Natural killer cell (primary cell): ENCODE results near the gene TBC1D22A. TPM values are rescaled to one million over a fixed set of nuclear protein-coding genes. Genes with fewer than 3 reads are reported as not detected.

Source experiments
- ATAC-seq, 3 donors: fragments of 150-1000 bp in 2 of 3; fragments of 200-7000 bp in 1 of 3; cut with Tn5 transposase; 1 replicate in 1 of 3; 2 replicates in 2 of 3; pipeline ENCODE4 v1.10.0; 2021; ENCODE audit warnings: mild to moderate bottlenecking in 2 of 3, moderate library complexity in 2 of 3
- DNase-seq, 2 donors: peaks; one replicate each; pipeline versions ENCODE4 v3.0.0 to v3.0.0-alpha.2; 2013 to 2021; ENCODE audit warnings: mixed read lengths in 1 of 2
- H3K27ac ChIP-seq: one replicate; pipeline ENCODE4 v1.5.1; 2013; ENCODE audit warnings: mild to moderate bottlenecking, low read length
- H3K27me3 ChIP-seq: one replicate; pipeline ENCODE4 v1.6.1; 2013; ENCODE audit warnings: low read length; ENCODE audit not compliant: control insufficient read depth, insufficient read depth
- H3K36me3 ChIP-seq: one replicate; pipeline ENCODE4 v1.6.1; 2013; ENCODE audit warnings: low read length; ENCODE audit not compliant: control insufficient read depth, insufficient read depth
- H3K4me1 ChIP-seq: one replicate; pipeline ENCODE4 v1.6.1; 2013; ENCODE audit warnings: low read length; ENCODE audit not compliant: control insufficient read depth, insufficient read depth
- H3K4me3 ChIP-seq: one replicate; pipeline ENCODE4 v1.5.1; 2013; ENCODE audit warnings: low read length
- H3K9me3 ChIP-seq: one replicate; pipeline ENCODE4 v1.6.1; 2013; ENCODE audit warnings: low read length; ENCODE audit not compliant: control insufficient read depth, insufficient read depth
- H3K27ac Mint-ChIP-seq, 2 donors: one replicate each; pipeline ENCODE4 v1.8.0; 2022; ENCODE audit warnings: mild to moderate bottlenecking in 2 of 2, mixed read lengths in 2 of 2, moderate library complexity in 1 of 2
- H3K27me3 Mint-ChIP-seq, 2 donors: one replicate each; pipeline ENCODE4 v1.8.0; 2022; ENCODE audit warnings: low read depth in 2 of 2, mixed read lengths in 2 of 2
- H3K36me3 Mint-ChIP-seq: one replicate; pipeline ENCODE4 v1.8.0; 2022; ENCODE audit warnings: mixed read lengths
- H3K4me1 Mint-ChIP-seq, 2 donors: one replicate each; pipeline ENCODE4 v1.8.0; 2022; ENCODE audit warnings: mixed read lengths in 2 of 2
- H3K4me3 Mint-ChIP-seq: one replicate; pipeline ENCODE4 v1.8.0; 2022; ENCODE audit warnings: mild to moderate bottlenecking, moderate library complexity, mixed read lengths
- H3K9me3 Mint-ChIP-seq, 2 donors: one replicate each; pipeline ENCODE4 v1.8.0; 2022; ENCODE audit warnings: mixed read lengths in 2 of 2
- CTCF ChIP-seq: fragments of 200-600 bp; IDR thresholded peaks from one replicate; pipeline ENCODE4 v1.8.0; 2022; ENCODE audit warnings: antibody characterized with exemption
- WGBS: methylation state at CpG from one replicate; pipeline ENCODE4 v1.1.7; 2013; ENCODE audit warnings: missing lambda C conversion rate; ENCODE audit not compliant: insufficient coverage; 5-methylcytosine and 5-hydroxymethylcytosine counted together
- intact Hi-C: fragments of 100-400 bp; cut with micrococcal nuclease; formaldehyde crosslinking; loops from one replicate; pipeline ENCODE4 v1.14.2; 2022
- total RNA-seq, 4 donors: library from RNA; stranded (reverse); fragments of 120-200 nt in 1 of 4; gene quantifications; one replicate each; pipeline versions ENCODE4 v1.2.3 to v1.2.4, GENCODE V29; 2013 to 2022

The TBC1D22A gene
- total RNA-seq, 3 donors from 2014 or later (not counting 1 experiment from before 2014, with no cell fraction given) = 47.4 to 53.7 (median 53.2) TPM

GRCh38 chr22:47050401-47051051 lies 288.1 kb downstream of the TBC1D22A start:
- 97% methylated on average over 19 of the region's 20 CpGs for WGBS
- ATAC-seq = no peak
- H3K27ac ChIP-seq = no peak overlapping the region
- Mint-ChIP-seq H3K4me1 (peaks cover 53 to 81% of the 10 kb centered on the region in 2 donors), H3K27me3 (no peaks in the 10 kb centered on the region), H3K27ac (no peak overlapping the region), H3K9me3 (no peaks in the 10 kb centered on the region), H3K4me3 (no peak overlapping the region), H3K36me3 (no peaks in the 10 kb centered on the region)
- no peaks in the 10 kb centered on the region for H3K9me3 ChIP-seq
- no peaks in the 10 kb centered on the region for H3K27me3 ChIP-seq
- no peak for DNase-seq
- no peak for TF ChIP-seq CTCF
- H3K4me1 ChIP-seq = peaks cover 22% of the 10 kb centered on the region
- no peak overlapping the region for H3K4me3 ChIP-seq
- no peaks in the 10 kb centered on the region for H3K36me3 ChIP-seq
- intact Hi-C loops = no loop called here

DNA sequence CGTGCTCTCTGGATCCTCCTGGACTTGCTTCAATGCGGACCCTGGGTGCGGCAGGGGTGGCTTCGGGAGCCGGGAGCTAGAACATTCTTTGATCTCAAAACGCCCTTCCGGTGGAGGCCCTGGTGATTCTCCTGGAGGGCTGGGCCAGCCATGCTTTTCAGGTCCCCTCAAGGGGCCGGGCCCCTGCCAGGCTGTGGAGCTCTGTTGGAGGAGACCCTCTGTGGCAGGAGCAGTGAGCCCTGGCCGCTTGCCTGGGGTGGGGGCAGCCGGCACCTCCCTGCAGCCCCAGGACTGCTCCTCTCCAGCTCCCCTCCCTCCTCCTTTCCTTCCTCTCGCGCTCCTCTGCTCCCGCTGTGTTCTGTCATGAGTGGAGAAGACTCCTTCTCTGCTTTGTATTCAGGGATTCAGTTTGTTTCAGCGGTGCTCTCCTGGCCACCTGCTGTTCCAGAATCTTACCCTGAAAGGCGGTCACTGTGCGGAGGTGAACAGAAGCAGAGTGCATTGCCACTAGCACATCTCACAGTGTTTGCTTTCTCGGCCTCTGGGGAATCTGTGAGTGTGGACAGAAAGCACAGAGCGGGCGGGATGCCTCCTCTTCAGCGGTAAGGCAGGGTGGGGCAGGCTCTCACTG lies 289.1 kb downstream of the TBC1D22A start:
- no peaks in the 10 kb centered on the region for H3K36me3 ChIP-seq
- WGBS = 94% methylated on average over 19 of the region's 20 CpGs
- Mint-ChIP-seq H3K4me3 (no peak overlapping the region), H3K27me3 (no peaks in the 10 kb centered on the region), H3K4me1 (peaks cover 53 to 80% of the 10 kb centered on the region in 2 donors), H3K9me3 (no peaks in the 10 kb centered on the region), H3K36me3 (no peaks in the 10 kb centered on the region), H3K27ac (peak overlapping the region in 1 of 2 donors; percentile 72)
- no peaks in the 10 kb centered on the region for H3K27me3 ChIP-seq
- DNase-seq (no peak), ATAC-seq (no peak)
- H3K4me1 ChIP-seq = peaks cover 17% of the 10 kb centered on the region
- H3K4me3 ChIP-seq = no peak overlapping the region
- intact Hi-C loops = no loop called here
- no peaks in the 10 kb centered on the region for H3K9me3 ChIP-seq
- no peak for TF ChIP-seq CTCF
- H3K27ac ChIP-seq = no peak overlapping the region

DNA sequence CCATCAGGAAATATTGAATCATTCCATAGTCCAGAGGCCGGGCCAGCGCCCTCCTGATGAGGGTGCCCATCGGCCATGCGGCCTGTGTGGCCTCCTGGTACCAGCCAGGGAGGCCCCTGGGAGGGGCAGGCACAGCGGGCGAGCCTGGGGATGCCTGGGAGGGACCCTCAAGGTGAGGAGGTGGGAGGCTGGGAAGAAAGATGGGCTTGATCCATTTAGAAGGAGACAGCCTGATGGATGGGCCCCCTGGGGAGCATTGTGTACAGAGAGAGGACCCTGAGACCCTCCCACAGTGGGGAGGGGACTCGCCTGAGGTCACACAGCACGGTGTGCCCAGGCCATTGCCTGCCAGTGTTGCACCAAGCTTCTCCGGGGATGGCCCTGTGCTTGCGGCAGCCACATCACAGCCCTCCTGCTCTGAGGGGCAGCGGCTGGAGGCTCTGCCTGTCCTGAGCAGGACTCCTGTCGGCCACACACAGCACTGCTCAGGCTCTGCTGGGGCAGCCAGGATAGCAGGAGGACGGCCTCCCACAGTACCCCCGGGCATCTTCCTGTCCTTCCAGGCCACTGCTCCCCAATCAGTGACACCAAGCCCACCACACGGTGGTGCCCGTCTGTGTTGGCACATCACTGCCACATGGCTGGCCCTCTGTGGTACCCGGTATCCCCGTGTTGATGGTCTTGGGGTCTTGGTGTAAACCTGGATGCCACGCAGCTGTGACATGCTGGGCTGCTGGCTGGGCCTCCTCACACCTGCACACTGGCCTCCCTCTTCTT lies 290.0 kb downstream of the TBC1D22A start:
- Histone ChIP-seq H3K9me3 (no peaks in the 10 kb centered on the region), H3K36me3 (no peaks in the 10 kb centered on the region), H3K4me1 (peaks cover 14% of the 10 kb centered on the region), H3K27ac (no peak overlapping the region), H3K4me3 (no peak overlapping the region), H3K27me3 (no peaks in the 10 kb centered on the region)
- Mint-ChIP-seq H3K27ac (peak overlapping the region; percentile 58 to 78), H3K4me3 (no peak overlapping the region), H3K36me3 (no peaks in the 10 kb centered on the region), H3K9me3 (no peaks in the 10 kb centered on the region), H3K27me3 (no peaks in the 10 kb centered on the region), H3K4me1 (peaks cover 45 to 76% of the 10 kb centered on the region in 2 donors)
- peak in 1 of 3 donors; percentile 12 for ATAC-seq
- TF ChIP-seq CTCF = no peak
- WGBS = 94% methylated on average over 19 of the region's 19 CpGs
- no peak for DNase-seq
- intact Hi-C loops = no loop called here
